Neural progenitor cell (in vitro differentiated cells): ENCODE results near the gene ASAH2. TPM values are rescaled to one million over a fixed set of nuclear protein-coding genes. Genes with fewer than 3 reads are reported as not detected.

Experiments
- DNase-seq: peaks from one replicate; pipeline ENCODE4 v3.0.0-alpha.2; 2016; ENCODE audit warnings: low spot score
- H2AFZ ChIP-seq: fragments of 200-600 bp; sonication (generic); replicated peaks from 2 replicates; pipeline ENCODE4 v1.6.1; 2016; ENCODE audit warnings: antibody characterized with exemption
- H3F3A ChIP-seq: fragments of 200-600 bp; sonication (generic); 2 replicates; pipeline ENCODE4 v1.6.1; 2016; ENCODE audit warnings: antibody characterized with exemption, low read depth
- H3K27ac ChIP-seq: fragments of 200-600 bp; sonication (generic); 2 replicates; pipeline ENCODE4 v1.5.1; 2016; ENCODE audit warnings: mild to moderate bottlenecking
- H3K27me3 ChIP-seq: fragments of 200-600 bp; sonication (generic); 2 replicates; pipeline ENCODE4 v1.6.1; 2016; ENCODE audit warnings: mild to moderate bottlenecking, moderate library complexity
- H3K36me3 ChIP-seq: fragments of 200-600 bp; sonication (generic); 2 replicates; pipeline ENCODE4 v1.5.1; 2016
- H3K4me1 ChIP-seq: fragments of 200-600 bp; sonication (generic); 2 replicates; pipeline ENCODE4 v1.6.1; 2016; ENCODE audit warnings: mixed run types
- H3K4me2 ChIP-seq: fragments of 200-600 bp; sonication (generic); 2 replicates; pipeline ENCODE4 v1.6.1; 2016
- H3K4me3 ChIP-seq: fragments of 200-600 bp; sonication (generic); 2 replicates; pipeline ENCODE4 v1.5.1; 2016
- H3K79me2 ChIP-seq: fragments of 200-600 bp; sonication (generic); 2 replicates; pipeline ENCODE4 v1.6.1; 2016; ENCODE audit warnings: low read depth
- H3K9ac ChIP-seq: fragments of 200-600 bp; sonication (generic); 2 replicates; pipeline ENCODE4 v1.6.1; 2016
- H3K9me3 ChIP-seq: fragments of 200-600 bp; sonication (generic); 2 replicates; pipeline ENCODE4 v1.5.1; 2016; ENCODE audit warnings: low read depth
- H4K20me1 ChIP-seq: fragments of 200-600 bp; sonication (generic); 2 replicates; pipeline ENCODE4 v1.6.1; 2016; ENCODE audit warnings: low read depth
- H3K27ac Mint-ChIP-seq: 3 replicates; pipeline ENCODE4 v1.8.0; 2021; ENCODE audit warnings: mixed read lengths
- H3K27me3 Mint-ChIP-seq: 2 replicates; pipeline ENCODE4 v1.8.0; 2022; ENCODE audit warnings: low read depth, mild to moderate bottlenecking, inconsistent platforms, moderate library complexity, mixed read lengths; ENCODE audit not compliant: insufficient read depth
- H3K36me3 Mint-ChIP-seq: 3 replicates; pipeline ENCODE4 v1.8.0; 2021; ENCODE audit warnings: mixed read lengths
- H3K4me1 Mint-ChIP-seq: 3 replicates; pipeline ENCODE4 v1.8.0; 2021; ENCODE audit warnings: mixed read lengths
- H3K4me3 Mint-ChIP-seq: 3 replicates; pipeline ENCODE4 v1.8.0; 2021; ENCODE audit warnings: mild to moderate bottlenecking, moderate library complexity, mixed read lengths
- H3K9me3 Mint-ChIP-seq: 3 replicates; pipeline ENCODE4 v1.8.0; 2020; ENCODE audit warnings: mixed read lengths
- CTCF ChIP-seq: fragments of 200-600 bp; sonication (generic); IDR thresholded peaks from 2 replicates; pipeline ENCODE4 v1.5.1; 2017; ENCODE audit warnings: antibody characterized with exemption, mild to moderate bottlenecking
- EZH2 ChIP-seq: fragments of 200-600 bp; sonication (generic); IDR thresholded peaks from 2 replicates; pipeline ENCODE4 v1.6.1; 2017; ENCODE audit warnings: antibody characterized with exemption, mild to moderate bottlenecking, moderate library complexity
- EZH2phosphoT487 ChIP-seq: fragments of 200-600 bp; sonication (generic); IDR thresholded peaks from 2 replicates; pipeline ENCODE4 v1.6.1; 2017; ENCODE audit warnings: antibody characterized with exemption
- total RNA-seq: library from RNA; depleted of rRNA; stranded (reverse); fragments of >200 nt; gene quantifications from 2 replicates; pipeline ENCODE4 v1.2.3, GENCODE V29; 2015; ENCODE audit warnings: low replicate concordance

Gene ASAH2
- total RNA-seq, 1 donor from 2014 or later, result 6.3 TPM

GRCh38 chr10:50221470-50221869, 29.8 kb downstream of the ASAH2 start:
- no peak overlapping the region for H3K4me3 ChIP-seq
- peaks cover 5% of the 10 kb centered on the region for H3K4me1 Mint-ChIP-seq

DNA sequence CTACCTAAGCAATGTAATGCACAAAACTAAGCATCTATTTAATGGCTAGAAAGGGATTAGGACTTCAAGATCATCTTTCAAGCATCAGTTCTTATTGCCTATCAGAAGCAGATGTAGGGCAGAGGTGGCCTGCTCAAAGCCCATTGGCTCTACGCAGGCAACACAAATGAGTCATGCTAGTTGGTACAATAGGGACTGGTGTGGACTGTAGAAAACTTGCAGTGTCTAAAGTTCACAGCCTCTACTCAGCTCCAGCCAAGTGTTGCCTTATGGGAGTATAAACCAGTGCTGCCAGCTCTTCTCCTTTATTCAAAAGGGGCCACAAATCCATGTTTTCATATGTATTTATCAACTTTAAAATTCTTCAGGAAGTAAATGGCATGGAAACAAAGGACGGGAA, 31.7 kb downstream of the ASAH2 start:
- Histone ChIP-seq H3K4me2 (no peak overlapping the region), H3K4me1 (peaks cover 12% of the 10 kb centered on the region), H3K9me3 (no peaks in the 10 kb centered on the region), H2AFZ (no peak overlapping the region), H3K79me2 (no peaks in the 10 kb centered on the region), H3K9ac (no peak overlapping the region), H3K27me3 (no peaks in the 10 kb centered on the region), H3K27ac (no peak overlapping the region), H4K20me1 (no peaks in the 10 kb centered on the region), H3K36me3 (no peaks in the 10 kb centered on the region), H3F3A (peaks cover 14% of the 10 kb centered on the region), H3K4me3 (no peak overlapping the region)
- peaks cover 4% of the 10 kb centered on the region for H3K9me3 Mint-ChIP-seq
- peaks cover 7% of the 10 kb centered on the region for H3K4me1 Mint-ChIP-seq
- no peak overlapping the region for H3K4me3 Mint-ChIP-seq
- no peak for TF ChIP-seq EZH2phosphoT487
- TF ChIP-seq CTCF, result no peak
- no peak for TF ChIP-seq EZH2
- H3K27me3 Mint-ChIP-seq, result no peaks in the 10 kb centered on the region
- DNase-seq, result no peak
- H3K27ac Mint-ChIP-seq, result no peak overlapping the region
- H3K36me3 Mint-ChIP-seq, result no peaks in the 10 kb centered on the region

More at GRCh38 chr10:50221470-50221869, 29.8 kb downstream of the ASAH2 start:
- Histone ChIP-seq H3K9me3 (no peaks in the 10 kb centered on the region), H3K9ac (no peak overlapping the region), H3K36me3 (no peaks in the 10 kb centered on the region), H3K27me3 (no peaks in the 10 kb centered on the region), H3K4me1 (peaks cover 10% of the 10 kb centered on the region), H2AFZ (no peak overlapping the region), H3K4me2 (no peak overlapping the region), H3F3A (peaks cover 12% of the 10 kb centered on the region), H3K27ac (no peak overlapping the region), H3K79me2 (no peaks in the 10 kb centered on the region), H4K20me1 (no peaks in the 10 kb centered on the region)
- Mint-ChIP-seq H3K9me3 (no peaks in the 10 kb centered on the region), H3K27ac (no peak overlapping the region), H3K4me3 (no peak overlapping the region), H3K36me3 (no peaks in the 10 kb centered on the region), H3K27me3 (no peaks in the 10 kb centered on the region)
- DNase-seq, result no peak
- no peak for TF ChIP-seq EZH2
- TF ChIP-seq CTCF, result no peak
- no peak for TF ChIP-seq EZH2phosphoT487

- no peaks in the 10 kb centered on the region for H4K20me1 ChIP-seq
- Mint-ChIP-seq H3K4me3 (no peak overlapping the region), H3K27me3 (no peaks in the 10 kb centered on the region), H3K27ac (no peak overlapping the region), H3K36me3 (no peaks in the 10 kb centered on the region), H3K4me1 (peaks cover 7% of the 10 kb centered on the region), H3K9me3 (peaks cover 4% of the 10 kb centered on the region)
- peaks cover 12% of the 10 kb centered on the region for H3K4me1 ChIP-seq
- no peak for TF ChIP-seq CTCF
- no peak for TF ChIP-seq EZH2phosphoT487
- TF ChIP-seq EZH2, result no peak
- no peak overlapping the region for H3K4me2 ChIP-seq
- H3F3A ChIP-seq, result peaks cover 14% of the 10 kb centered on the region
- no peak for DNase-seq
- no peak overlapping the region for H3K27ac ChIP-seq
- H2AFZ ChIP-seq, result no peak overlapping the region
- H3K9ac ChIP-seq, result no peak overlapping the region
- no peaks in the 10 kb centered on the region for H3K36me3 ChIP-seq
- no peaks in the 10 kb centered on the region for H3K9me3 ChIP-seq
- H3K4me3 ChIP-seq, result no peak overlapping the region
- H3K27me3 ChIP-seq, result no peaks in the 10 kb centered on the region
- no peaks in the 10 kb centered on the region for H3K79me2 ChIP-seq
Observed at GRCh38 chr10:50219200-50219599, 32.1 kb downstream of the ASAH2 start.
